Panc1 (cell line): ENCODE results near the gene RPRD1B. TPM values are rescaled to one million over a fixed set of nuclear protein-coding genes. Genes with fewer than 3 reads are reported as not detected.

Source experiments
- ATAC-seq: fragments of 200-7000 bp; cut with Tn5 transposase; 2 replicates; pipeline ENCODE4 v1.9.1; 2020; ENCODE audit warnings: mild to moderate bottlenecking, moderate library complexity
- BruUV-seq: library from RNA; stranded (reverse); fragments of 400-500 nt; replicated peaks from 2 replicates; lab custom pipeline; 2021; lab: Mats Ljungman, UMichigan
- CTCF ChIA-PET: fragments of 300-600 bp; sonication (Branson Sonifier 250); formaldehyde crosslinking; loops from one replicate; lab custom pipeline; 2022; ENCODE audit warnings: antibody characterized with exemption; lab: Charles Lee
- POLR2A ChIA-PET: fragments of 300-600 bp; sonication (Branson Sonifier 250); formaldehyde crosslinking; loops from one replicate; lab custom pipeline; 2022; ENCODE audit warnings: antibody characterized with exemption; lab: Charles Lee
- DNase-seq: peaks from one replicate; pipeline ENCODE4 v3.0.0-alpha.2; 2010; ENCODE audit warnings: low read depth, low spot score
- H3K27ac ChIP-seq: 2 replicates; pipeline ENCODE4 v1.5.1; 2011; ENCODE audit warnings: mild to moderate bottlenecking, low read length, inconsistent platforms
- H3K27me3 ChIP-seq: fragments of 200-500 bp; sonication (Bioruptor generic); 2 replicates; pipeline ENCODE4 v1.6.0; 2014; ENCODE audit warnings: low read length, inconsistent platforms; ENCODE audit not compliant: control insufficient read depth, insufficient read depth
- H3K36me3 ChIP-seq: fragments of 200-500 bp; sonication (Bioruptor generic); 2 replicates; pipeline ENCODE4 v1.5.1; 2014; ENCODE audit warnings: inconsistent platforms, mild to moderate bottlenecking, low read length, moderate library complexity; ENCODE audit not compliant: control insufficient read depth, insufficient read depth
- H3K4me1 ChIP-seq: 2 replicates; pipeline ENCODE4 v1.5.1; 2011; ENCODE audit warnings: inconsistent platforms, mild to moderate bottlenecking, low read length, moderate library complexity; ENCODE audit not compliant: control insufficient read depth, insufficient read depth
- H3K4me3 ChIP-seq, 2 experiments: 2 replicates each; pipeline ENCODE4 v1.5.1; 2011 to 2012; ENCODE audit warnings: low read depth in 2 of 2, low read length in 2 of 2, mild to moderate bottlenecking in 2 of 2, inconsistent platforms in 1 of 2, moderate library complexity in 1 of 2
- H3K9me3 ChIP-seq: fragments of 200-500 bp; sonication (Bioruptor generic); 2 replicates; pipeline ENCODE4 v1.5.1; 2014; ENCODE audit warnings: low read depth, mild to moderate bottlenecking, inconsistent platforms, low read length, moderate library complexity; ENCODE audit not compliant: control insufficient read depth, insufficient read depth
- CTCF ChIP-seq: fragments of 450-650 bp; IDR thresholded peaks from 2 replicates; pipeline ENCODE4 v1.5.1; 2017; ENCODE audit warnings: mild to moderate bottlenecking
- POLR2AphosphoS5 ChIP-seq: IDR thresholded peaks from 2 replicates; pipeline ENCODE4 v1.6.1; 2012; ENCODE audit warnings: mild to moderate bottlenecking, low read depth, low read length, moderate library complexity
- SIN3A ChIP-seq: IDR thresholded peaks from 2 replicates; pipeline ENCODE4 v1.6.1; 2012; ENCODE audit warnings: low read depth, mild to moderate bottlenecking, low read length, moderate library complexity, borderline replicate concordance; ENCODE audit not compliant: insufficient read depth
- TCF7L2 ChIP-seq: IDR thresholded peaks from 2 replicates; pipeline ENCODE4 v1.6.1; 2011; ENCODE audit warnings: mild to moderate bottlenecking, low read depth, low read length, inconsistent platforms
- in situ Hi-C: cut with HindIII; loops from 2 replicates; pipeline ENCODE4 v1.10.0; 2016; ENCODE audit warnings: low sequenced_read_pairs, low pct_unique_long_range_greater_than_20kb
- intact Hi-C: fragments of 100-400 bp; cut with micrococcal nuclease; formaldehyde crosslinking; loops from one replicate; pipeline ENCODE4 v1.10.0; 2022; ENCODE audit not compliant: unreplicated experiment
- total RNA-seq: library from RNA; stranded (reverse); gene quantifications from one replicate; pipeline ENCODE4 v1.2.1, GENCODE V29; 2021; ENCODE audit not compliant: unreplicated experiment
- TF ChIP-seq, protein P1 (sequence below), 2 experiments: IDR thresholded peaks; 2 replicates each; pipeline ENCODE4 v1.6.1; 2011 to 2012; ENCODE audit warnings: low read depth in 2 of 2, control low read depth in 1 of 2, low read length in 1 of 2, mild to moderate bottlenecking in 1 of 2, moderate library complexity in 1 of 2; ENCODE audit not compliant: insufficient read depth in 1 of 2

The RPRD1B gene
- total RNA-seq, 1 experiment from 2014 or later: 33.6 TPM

GRCh38 chr20:38082894-38083293, 49.3 kb downstream of the RPRD1B start:
- in situ Hi-C loops: no loop called here
- H3K27me3 ChIP-seq: no peaks in the 10 kb centered on the region
- ChIA-PET POLR2A (no interaction called here), CTCF (interaction anchor here (1.0 kb wide), 1 partner anchor 10 kb away, joined by 4 read pairs; no protein-coding TSS in a partner anchor)
- no peak overlapping the region; the same call in 1 of the 2 replicates for H3K27ac ChIP-seq
- no TSS peak for BruUV-seq
- no peak overlapping the region for H3K4me3 ChIP-seq
- H3K9me3 ChIP-seq: no peaks in the 10 kb centered on the region
- TF ChIP-seq TCF7L2: 0 out of 2 replicates have a peak, but pooled peaks have one; percentile 20
- TF ChIP-seq POLR2AphosphoS5: no peak
- intact Hi-C loops: no loop called here
- no peak for DNase-seq
- peaks cover 5% of the 10 kb centered on the region for H3K36me3 ChIP-seq
- ATAC-seq: no peak
- H3K4me1 ChIP-seq: 0 out of 2 replicates have a peak, but pooled peaks cover 4% of the 10 kb centered on the region

- intact Hi-C loops: no loop called here
- ChIA-PET POLR2A (no interaction called here), CTCF (interaction anchor here (1.0 kb wide), 1 partner anchor 10 kb away, joined by 4 read pairs; no protein-coding TSS in a partner anchor)
- no peak for ATAC-seq
- no peak for DNase-seq
- Histone ChIP-seq H3K4me1 (0 out of 2 replicates have a peak, but pooled peaks cover 4% of the 10 kb centered on the region), H3K9me3 (no peaks in the 10 kb centered on the region), H3K27ac (no peak overlapping the region; the same call in 1 of the 2 replicates), H3K4me3 (no peak overlapping the region), H3K27me3 (no peaks in the 10 kb centered on the region), H3K36me3 (peaks cover 7% of the 10 kb centered on the region)
- in situ Hi-C loops: no loop called here
- TF ChIP-seq, protein P1, sequence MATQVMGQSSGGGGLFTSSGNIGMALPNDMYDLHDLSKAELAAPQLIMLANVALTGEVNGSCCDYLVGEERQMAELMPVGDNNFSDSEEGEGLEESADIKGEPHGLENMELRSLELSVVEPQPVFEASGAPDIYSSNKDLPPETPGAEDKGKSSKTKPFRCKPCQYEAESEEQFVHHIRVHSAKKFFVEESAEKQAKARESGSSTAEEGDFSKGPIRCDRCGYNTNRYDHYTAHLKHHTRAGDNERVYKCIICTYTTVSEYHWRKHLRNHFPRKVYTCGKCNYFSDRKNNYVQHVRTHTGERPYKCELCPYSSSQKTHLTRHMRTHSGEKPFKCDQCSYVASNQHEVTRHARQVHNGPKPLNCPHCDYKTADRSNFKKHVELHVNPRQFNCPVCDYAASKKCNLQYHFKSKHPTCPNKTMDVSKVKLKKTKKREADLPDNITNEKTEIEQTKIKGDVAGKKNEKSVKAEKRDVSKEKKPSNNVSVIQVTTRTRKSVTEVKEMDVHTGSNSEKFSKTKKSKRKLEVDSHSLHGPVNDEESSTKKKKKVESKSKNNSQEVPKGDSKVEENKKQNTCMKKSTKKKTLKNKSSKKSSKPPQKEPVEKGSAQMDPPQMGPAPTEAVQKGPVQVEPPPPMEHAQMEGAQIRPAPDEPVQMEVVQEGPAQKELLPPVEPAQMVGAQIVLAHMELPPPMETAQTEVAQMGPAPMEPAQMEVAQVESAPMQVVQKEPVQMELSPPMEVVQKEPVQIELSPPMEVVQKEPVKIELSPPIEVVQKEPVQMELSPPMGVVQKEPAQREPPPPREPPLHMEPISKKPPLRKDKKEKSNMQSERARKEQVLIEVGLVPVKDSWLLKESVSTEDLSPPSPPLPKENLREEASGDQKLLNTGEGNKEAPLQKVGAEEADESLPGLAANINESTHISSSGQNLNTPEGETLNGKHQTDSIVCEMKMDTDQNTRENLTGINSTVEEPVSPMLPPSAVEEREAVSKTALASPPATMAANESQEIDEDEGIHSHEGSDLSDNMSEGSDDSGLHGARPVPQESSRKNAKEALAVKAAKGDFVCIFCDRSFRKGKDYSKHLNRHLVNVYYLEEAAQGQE (IDR thresholded peaks at IDR 0.05; ENCODE audit: insufficient read depth in 1 of 2, low read depth in 2 of 2, low read length in 1 of 2): no peak
- TF ChIP-seq SIN3A (no peak), TCF7L2 (no peak), POLR2AphosphoS5 (no peak), CTCF (no peak)
- BruUV-seq: no TSS peak
Measured at GRCh38 chr20:38083338-38084048, 49.9 kb downstream of the RPRD1B start.
